Measurements from ENCODE around the gene AKAP6.

AKAP6 gene

DNA sequence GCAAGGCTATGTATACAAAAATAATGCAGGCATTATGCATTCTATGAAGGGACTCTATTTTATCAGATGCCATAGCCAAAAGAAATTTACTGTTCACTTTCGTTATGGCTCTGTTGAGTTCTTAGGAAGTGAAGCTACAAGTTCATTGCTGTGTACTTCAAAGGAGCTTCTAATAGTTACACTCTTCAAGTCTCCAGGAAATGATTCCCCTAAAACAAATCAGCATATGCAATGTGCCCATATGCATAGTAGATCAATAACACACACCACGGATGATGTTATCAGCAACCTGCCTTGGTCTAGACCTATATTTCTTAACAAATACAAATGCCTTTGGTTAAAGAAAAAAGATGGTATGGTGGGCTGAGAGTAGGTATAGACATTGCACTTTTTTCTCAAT is 83.4 kb downstream of the AKAP6 start:
- DNase-seq, result no peak

DNA sequence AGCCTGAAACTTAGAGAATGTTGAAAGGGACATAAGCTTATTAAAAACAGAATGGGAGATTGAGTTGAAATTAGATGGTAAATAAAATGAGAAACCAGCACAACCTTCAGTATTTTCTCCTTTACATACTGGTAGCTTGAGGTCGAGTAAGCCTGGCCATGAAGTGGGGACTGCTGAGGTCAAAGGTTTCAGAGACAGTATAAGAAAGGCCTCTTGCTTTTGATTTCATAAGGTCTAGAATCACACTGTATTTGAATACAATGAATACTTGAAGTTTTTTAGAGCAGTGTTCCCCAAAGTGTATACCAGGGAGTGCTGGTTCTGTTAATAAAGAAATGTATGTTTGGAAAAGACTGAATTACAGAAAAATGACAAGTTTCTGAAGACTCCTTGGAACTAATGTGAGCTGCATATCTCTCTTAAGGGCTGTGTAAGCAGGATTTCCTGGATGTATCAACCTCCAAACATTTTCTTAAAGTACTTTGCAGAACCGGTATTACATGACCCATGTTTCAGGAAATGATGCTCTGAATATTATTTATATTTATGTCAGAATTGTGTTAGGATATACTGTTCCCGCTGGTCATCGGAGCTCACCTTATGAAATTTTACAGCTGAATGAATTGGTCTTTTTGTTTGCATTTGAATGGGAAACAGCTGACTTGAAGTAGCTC is 85.0 kb downstream of the AKAP6 start:
- no peak for DNase-seq

DNA sequence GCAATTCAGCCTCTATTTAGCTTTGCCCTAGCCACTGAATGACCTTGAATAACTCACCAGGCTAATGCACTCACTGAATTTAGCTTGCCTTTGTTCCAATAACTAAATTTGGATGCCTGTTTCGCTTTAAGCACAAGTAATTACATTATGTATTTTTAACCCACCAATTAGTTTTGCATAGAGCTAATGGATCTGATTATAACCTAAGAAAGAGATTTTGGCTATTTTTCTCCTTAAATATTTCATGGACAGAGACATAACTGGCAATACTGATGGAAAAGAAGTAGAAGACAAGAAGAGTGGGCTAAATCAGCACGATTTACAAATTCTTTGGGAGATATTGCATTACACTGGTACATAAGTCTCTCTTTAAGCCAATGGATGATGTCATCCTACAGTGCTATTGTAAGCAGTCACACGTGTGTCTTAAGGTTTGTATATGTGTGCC is 85.7 kb downstream of the AKAP6 start:
- DNase-seq, result no peak

DNA sequence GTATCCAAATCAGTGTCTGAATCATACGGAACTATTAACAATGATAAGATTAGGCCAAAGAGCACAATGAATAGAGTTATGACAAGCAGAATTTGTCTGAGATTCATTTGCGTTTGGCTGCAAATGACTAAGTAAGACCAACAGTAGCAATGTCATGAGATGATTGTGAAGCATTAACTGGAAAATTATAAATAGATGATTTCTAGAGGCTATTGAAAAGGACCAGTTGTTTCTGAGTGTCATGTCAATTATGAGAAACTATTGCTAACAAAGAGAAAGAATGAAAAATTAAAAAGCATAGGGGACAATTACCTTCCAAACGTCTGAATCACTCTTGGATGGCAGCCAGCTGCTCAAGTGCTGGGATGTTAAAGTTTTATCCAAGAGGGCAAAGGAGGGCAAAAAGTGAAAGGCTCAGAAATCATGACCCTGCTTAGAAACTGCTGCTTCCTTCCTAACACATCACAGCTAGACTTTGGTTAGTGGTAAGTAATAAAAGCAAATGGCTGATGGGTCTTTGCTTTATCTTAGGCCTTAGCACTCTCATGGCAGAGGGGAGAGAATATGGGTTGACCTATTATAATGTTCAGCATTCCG is 89.0 kb downstream of the AKAP6 start:
- DNase-seq, result no peak

DNA sequence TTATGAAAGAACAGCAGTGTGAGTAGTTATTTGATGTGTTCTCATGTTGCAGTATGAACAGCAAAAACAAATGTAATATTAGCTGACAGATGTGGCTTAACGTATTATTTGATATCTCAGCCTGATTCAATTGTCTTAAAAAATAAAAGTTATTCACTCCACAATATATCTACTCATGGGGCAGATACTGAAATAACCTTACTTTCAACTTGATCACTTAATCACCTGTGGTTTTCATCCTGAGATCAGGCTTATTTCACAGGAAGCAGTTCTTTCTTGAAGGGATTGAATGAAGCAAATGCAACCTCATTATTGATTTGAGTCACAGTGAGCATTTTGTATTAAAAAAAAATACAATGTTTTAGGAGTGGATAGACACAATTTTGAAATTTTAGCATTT is 90.3 kb downstream of the AKAP6 start:
- no peak for DNase-seq

DNA sequence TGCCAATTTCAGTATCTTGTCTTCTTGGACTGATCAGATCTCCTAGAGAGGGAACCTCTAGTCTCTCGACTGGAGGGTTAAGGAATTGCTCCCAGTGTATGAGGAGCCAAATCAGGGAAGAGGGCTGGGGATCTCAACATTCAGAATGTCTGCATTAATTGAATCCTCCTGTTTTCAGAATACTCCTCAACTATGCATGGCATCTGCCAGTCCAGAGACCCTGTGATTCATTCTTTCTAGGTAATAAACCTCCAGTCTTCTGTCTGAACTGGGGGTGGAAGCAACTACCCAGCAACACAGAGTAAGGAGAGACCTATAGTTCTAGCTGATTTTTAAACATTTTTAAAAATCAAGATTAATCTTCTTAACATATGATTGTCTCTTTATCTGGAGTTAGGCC is 92.7 kb downstream of the AKAP6 start:
- DNase-seq, result no peak

DNA sequence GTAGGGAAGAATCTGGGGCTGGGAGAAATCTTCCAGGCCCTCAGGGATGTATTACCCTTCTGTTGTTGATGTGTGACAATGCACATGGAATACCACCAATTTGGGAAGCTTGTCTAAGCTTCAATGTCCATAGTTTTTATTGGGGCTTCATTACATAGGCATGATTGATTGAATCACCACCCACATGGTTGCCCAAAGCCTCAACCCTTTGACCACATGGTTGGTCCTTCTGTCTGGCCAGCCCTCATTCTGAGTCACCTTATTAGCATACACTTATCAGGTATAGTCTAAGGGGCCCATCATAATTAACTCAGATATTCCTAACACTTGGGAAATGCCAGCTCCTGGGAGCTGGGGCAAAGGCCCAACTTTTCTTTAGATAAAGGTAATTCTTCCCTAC is 93.3 kb downstream of the AKAP6 start:
- no peak for DNase-seq

DNA sequence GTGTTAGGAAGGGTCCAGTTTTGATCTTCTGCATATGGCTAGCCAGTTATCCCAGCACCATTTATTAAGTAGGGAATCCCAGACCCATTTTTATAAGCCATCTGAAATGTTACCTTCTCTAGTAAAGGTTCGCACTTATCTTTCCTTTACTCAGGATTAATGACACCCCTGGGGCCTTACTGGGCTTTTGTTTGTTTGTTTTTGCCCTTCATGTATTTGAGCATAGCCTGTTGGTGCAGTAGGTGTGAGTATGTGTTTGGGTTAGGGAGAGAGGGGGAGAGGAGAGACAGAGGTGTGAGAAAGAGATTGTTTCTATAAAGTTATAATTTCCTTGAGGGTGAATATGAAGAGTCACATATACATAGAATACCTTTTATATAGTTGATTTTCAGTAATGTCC is 96.9 kb downstream of the AKAP6 start:
- DNase-seq, result no peak

DNA sequence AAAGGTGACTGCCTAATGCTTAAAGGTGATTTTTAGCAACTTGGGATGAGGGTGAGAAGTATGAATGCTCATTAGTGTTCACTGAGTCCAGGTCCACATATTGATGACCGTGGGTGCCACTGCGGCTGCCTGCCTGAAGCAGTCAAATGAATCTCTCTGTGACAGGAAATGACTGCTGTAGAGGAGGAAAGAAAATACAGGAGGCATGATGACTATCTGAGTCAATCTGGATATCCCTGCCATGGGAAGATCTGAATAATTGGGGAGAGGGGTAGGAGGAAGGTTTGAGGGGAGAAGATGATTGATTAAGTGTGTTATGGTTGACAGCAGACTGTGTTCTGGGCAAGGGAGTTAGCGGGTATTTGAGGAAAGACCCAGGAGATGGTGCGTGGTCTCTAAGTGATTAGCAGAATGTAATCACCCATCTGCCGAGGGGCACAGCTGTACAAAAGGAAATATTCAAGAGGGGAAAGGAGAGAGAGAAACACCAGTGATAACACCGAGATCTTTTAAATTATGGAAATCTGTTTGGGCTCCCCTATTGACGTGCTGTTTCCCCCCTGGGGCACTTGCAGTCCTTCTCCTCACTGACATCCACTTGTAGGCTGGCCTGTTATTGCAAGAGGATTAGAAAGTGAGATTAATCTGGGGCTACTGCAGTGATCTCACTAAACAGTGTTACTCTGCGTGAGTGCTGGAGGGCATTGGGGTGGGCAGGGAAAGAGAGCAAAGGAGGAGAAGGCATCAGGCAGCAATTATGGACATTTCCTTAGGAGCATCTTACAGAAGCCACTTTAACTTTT is 97.7 kb downstream of the AKAP6 start:
- no peak for DNase-seq

DNA sequence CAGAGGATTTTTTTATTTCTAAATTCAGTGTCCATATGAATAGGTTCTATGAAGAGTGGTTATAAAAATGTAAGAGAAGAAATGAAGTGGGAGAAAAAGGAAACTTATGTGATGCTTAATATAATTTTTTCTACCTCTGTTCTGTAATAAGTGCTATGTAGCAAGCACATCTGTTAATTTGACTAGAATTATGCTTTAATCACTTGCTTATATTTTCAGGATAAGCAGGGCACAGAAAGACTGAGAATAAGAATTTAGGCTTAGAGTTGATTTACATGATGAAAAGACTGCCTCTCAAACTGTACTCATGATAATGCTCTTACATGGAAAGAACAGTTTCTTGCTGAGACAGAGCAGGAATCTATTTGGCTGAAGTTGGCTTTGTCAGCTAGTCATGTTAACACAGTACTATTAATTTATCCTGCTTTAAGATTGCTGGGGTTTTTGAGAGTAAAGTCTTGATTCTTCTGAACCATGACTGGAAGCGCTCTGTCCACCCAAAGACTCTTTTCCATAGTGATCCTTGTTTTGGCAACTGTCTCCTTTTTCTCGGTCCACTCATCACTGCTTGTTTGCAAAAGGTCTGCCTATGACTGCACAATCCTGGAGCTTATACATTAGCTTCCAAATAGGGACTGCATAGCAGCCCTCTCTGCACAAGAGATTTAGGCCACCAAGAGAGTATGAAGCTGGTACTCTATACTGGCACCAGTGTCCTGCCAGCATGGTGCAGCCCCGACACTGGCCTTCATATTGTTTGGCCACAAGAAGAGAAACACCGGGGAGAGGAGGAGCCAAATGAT is 98.8 kb downstream of the AKAP6 start:
- no peak for DNase-seq

DNA sequence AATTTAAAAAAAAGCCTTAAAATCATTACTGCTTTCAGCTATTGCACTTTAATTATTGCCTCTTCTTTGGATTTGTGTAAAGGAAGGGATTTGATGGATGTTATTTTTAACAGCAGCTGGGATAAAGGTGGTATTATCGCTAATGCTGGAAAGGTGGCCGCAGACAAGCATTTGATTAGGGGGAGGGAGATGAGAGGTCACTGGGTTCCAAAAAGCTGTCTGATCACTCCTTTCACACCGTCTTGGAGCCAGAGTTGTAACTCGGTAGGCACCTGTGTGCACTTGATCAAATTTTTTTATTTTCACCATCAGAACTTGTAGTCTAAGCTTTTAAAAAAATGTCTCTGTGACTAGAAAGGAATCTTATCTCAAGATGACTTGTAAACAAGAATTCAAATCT is 99.8 kb downstream of the AKAP6 start:
- DNase-seq, result no peak

DNA sequence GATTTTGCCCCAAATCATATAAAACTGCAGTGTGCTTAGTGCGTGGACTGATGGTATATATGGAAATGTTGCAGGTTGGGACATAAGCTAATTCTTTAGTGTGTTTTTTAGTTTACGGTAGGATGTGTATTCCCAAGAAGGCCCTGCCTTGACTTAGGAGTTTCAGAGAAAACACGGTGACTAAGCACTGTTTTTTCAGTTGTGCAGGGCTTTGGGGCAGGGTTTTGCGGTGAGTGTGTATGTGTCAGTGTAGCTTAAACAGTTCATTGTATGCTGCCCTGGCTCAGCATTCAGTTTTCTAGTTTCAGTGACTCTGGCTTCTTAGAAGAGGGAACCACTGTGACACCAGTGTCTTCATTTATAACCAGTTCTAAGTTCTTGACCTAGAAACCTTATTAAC is 101.2 kb downstream of the AKAP6 start:
- no peak for DNase-seq

DNA sequence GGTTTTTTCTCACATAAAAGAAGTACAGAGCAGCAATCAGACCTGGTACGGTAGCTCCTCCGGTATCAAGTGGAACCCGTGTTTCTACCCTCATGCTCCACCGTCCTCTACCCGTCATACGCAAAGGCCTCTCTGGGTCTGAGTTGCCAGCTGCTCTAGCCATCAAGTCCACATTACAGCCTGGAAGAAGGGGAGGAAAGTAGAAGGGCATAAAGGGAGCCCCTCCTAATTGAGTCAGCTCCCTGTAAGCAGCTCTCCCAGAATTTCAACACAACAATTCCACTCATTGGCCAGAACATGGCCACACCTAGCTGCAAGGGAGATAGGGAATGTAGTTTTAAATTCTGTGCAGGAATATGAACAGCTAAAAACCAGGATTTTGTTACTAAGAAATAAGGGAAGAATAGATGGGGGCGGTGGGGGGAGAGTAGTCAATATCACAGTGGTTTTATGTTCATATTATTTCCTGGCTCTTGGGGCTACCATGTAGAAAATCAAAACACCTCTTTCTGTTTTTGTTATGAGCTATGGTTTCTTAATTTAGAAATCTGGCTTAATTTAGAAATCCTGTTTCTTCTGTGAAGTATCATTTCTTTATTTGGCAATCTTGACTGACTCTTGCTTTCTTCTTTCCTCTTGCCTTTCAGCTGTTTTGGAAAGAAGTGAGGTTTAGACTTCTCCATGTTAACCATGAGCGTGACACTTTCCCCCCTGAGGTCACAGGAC is 103.9 kb downstream of the AKAP6 start:
- DNase-seq, result no peak

DNA sequence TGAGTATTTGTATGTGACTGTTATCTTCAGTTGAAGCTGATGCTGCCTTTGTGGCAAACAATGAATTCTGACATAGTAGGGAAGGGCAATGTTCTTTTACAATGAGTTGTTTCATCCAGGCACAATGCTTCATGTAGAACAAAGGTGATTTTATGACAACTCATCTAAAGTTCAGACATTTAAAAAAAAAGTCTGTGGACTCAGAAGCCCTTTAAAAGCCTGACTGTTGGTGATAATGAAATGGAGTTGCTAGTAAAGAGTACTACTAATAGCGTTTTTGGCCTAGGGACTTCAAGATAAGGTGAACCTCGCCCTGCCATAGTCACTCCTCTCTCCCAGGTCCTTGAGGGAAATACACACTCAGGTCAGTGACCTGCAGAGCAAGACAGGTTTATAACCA is 105.1 kb downstream of the AKAP6 start:
- no peak for DNase-seq

DNA sequence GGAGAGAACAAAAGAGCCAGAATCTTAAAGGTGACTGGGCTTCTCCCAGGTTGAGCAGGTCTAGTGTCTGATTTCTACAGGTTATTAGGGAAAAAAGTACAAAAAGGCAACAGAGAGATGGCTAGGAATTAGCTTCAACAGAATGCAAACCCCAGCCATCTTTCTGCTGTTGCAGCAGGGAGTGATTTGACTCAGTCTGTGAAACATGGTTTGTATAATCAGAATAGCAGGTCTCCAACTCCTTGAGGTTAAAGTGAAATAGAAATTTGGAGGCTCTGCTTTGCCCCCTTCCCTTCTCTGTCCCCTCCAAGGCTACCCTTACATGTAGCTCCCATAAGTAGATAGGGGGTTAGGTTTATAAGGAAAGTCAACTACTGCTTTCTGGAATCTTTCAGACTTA is 105.8 kb downstream of the AKAP6 start:
- DNase-seq, result no peak

DNA sequence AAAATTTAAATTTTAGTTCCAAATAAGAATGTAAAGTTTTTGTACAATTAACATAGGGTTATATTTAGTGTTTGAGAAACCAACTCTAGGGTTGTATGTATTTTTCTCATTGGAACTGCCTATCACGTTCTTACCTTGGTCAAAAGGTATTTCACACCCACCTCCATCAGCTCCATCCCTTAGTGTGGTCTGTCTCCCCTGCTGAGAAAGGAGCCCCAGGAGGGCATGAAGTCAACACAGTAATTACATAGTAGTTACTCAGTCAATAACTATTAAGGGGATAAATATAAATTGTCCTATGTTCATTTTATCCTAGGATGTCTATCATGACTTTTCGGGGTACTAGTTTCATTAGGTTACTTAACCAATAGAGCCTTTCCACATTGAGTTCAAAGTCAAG is 106.3 kb downstream of the AKAP6 start:
- DNase-seq, result no peak

DNA sequence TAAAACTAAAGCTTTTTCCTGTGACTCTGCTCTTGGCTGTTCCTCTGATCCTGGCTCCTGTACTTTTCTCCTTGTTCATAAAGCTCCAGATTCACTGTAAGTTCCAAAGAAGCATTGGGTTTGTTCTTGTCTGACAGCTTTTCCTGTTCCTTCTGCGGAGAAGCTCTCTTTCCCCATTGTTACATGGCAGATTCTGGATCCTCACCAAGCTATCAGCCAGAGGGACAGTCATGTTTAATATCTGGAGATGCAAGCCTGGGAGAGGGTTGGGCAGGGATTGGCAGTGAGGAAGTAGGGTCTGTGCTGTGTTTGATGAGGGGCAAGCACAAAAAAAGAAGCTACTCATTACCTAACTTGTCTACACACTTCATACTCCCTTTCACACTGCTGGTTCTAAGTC is 107.9 kb downstream of the AKAP6 start:
- no peak for DNase-seq

DNA sequence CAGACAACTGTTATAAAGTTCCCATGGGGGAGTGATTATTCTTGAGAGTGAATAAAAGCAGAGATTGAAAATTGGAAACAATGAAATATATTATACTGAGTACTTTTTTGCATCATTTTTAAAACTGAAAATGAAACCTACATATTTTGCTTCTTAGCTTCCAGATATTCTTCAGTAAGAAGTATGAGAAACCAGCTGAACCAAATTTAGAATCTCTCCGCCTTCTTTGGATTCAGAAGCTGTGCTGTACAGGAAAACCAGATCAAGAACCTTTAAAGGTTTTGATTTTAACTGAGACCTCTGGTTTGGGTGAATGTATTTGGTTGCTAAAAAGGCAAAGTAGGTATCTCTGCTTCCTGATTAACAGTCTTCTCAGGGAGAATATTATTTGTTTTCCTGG is 109.4 kb downstream of the AKAP6 start:
- DNase-seq, result no peak

DNA sequence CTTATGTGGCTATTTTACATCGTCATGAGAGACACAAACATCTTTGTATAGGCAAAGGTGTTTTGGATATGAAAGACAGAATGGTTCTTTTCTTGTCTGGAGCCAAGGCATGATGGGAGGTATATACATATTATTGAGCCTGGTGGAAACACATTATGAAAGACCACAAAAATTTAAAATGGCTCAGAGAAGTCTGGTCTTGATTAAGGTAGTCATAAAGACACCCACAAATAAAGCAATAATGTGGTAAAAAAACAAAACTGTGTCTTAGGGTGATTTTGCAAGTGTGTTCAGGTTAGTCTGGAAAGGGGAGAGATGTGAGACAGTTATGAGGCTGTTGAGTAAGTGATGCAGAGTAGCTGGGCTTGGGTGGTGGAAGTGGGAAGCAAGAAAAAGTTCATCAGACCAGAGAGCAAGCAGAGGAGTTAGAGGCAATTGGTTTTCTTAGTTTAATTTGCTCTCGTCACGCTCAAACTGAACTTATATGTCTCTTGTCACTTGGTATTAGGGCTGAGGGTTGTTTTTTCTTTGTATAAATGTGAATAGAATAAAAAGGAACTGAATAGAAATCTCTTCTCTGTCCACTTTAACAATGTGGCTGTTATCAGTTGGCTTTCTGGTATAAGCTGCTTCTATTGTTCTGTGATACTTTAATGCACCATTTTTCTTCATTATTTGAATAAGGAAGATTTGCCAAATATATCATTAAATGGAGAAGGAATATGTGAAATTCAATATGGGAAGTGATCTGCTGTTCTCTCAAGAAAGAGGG is 115.0 kb downstream of the AKAP6 start:
- no peak for DNase-seq

DNA sequence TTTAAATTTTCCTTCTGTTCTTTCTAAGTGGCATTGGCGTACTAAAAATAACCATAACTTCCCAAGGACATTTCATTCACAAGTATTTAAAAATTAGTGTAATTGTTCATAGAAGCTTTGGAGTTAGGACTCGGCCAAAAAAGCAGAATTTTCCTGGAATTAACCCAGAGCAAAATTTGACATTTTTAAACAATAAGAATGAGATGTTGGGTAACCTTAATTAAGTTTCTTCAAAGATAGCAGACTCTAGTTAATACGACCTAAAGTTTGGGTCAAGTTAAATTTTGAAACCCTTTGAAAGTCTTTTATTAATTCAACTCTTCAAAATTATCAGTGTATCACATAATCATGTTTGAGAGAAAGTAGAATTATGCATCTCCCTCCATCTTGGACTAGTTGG is 118.3 kb downstream of the AKAP6 start:
- DNase-seq, result no peak

DNA sequence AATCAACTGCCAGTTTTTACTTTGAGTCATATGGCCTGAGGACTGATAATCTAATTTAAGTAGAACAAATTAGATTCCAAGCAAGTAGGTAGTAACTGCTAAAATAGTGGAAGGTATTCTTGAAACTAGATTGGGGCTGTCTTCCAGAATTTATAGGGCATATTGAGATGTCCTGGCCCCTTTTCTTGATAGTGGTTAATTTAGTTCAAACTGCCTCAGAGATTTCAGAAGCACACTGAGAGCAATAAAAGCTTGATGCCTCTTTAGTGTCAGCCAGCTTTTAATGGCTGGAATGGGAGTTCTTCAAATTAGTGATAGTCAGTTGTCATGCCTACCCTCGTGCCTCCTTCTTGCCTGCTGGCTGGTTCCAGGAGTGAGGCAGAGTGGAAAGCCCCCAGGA is 120.5 kb downstream of the AKAP6 start:
- no peak for DNase-seq
